ENCODE measurements around the gene KRTAP10-2.
"Not testable (repeated sequence)": the region's sequence is repeated elsewhere in the genome, so short reads cannot be mapped to it uniquely, and the experiment has no call there.

KRTAP10-2 gene

DNA sequence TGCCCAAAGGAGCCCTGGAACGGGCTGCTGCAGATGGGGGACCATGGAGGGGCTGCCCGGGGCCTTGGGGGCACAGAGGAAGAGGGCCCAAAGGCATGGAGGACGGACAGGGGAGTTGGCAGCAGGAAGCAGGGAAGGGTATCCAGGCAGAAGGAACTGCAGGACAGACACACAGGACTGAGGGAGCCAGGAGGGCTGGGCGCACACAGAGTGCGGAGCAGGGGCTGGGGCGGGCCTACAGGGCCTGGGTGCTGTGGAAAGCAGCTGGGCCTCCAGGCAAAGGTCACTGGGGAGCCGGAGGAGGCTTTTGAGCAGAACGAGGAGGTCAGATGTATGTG is 39.4 kb downstream of the KRTAP10-2 start:
- no peak for DNase-seq

DNA sequence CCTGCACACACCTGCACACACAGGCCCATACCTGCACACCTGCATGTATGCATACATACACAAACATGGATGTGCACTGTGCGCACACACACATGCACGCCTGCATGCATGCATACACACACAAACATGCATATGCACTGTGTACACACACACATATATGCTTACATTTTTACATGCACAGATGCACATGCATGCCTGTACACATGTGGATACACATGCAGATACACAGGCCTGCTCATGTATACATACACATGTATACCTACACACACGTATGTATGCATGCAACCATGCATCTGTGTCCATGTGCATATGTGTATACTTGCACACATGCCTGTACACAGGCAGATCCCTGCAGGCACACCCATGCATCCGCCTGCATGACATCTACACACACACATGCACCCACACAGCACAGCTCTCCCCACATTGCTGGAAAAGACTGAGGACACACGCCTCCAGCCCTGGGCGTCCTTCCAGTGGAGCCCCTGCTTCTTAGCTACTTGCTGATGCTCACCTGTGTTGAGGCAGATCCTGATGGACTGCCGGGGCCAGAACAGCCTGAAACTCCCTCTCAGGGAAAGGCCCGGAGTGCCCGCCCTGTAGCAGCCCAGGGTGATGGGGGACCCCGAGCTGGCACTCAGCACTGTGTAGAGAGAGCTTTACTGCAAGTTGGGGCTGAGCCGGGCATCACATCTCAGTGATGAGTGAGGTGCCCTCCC is 39.9 kb downstream of the KRTAP10-2 start:
- no peak for DNase-seq

DNA sequence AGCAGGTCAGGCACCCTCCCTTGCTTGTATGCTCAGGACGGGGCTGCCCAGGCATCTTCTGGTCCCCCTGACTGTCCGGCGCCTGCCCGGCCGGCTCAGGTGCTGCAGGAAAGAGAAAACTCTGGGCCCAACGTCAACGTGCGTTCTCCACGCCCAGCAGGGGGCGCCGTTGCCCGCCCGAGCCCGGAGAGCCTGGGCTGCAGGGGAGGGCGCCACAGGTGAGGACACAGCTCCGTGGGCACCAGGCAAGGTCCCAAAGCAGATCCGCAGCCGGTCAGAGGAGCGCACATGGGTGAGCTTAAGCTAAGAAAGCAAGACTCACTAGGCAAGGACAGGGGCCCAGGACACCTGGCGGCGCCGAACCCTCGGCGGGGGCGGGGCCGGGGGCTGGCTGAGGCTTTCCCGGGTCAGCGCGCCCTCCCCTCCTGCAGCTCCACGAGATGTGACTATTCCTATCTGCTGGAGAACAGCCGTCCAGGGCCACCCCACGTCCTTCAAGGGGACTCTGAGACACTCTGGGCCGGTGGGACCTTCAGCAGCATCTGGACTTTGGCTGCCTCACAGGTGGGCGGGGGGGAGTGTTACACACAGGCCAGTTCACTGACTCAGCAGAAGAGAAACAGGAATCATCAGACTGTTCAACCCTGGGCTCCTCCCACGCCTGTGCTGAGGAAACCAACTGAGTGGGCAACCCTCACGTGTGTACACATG is 40.6 kb downstream of the KRTAP10-2 start:
- no peak for DNase-seq

- DNase-seq: no peak
Observed at GRCh38 chr21:44510109-44510507, 41.2 kb downstream of the KRTAP10-2 start.

DNA sequence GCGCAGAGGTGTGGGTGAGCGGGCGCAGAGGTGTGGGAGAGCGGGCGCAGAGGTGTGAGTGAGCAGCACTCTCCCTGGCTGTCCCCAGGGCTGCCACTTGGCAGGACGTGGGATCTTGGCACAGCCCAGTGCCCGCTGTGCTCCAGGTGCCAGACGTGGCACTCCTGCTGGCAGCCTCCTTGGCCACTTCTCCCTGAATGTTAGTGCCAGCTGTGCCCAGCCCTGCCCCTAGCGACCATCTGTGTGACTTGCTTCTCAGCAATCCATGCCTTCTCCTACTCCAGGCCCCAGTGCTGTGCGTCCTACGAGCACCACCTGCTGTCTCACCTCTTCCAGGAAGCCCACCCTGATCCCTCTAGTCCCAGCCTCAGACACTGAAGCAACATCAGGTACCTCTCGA is 41.8 kb downstream of the KRTAP10-2 start:
- DNase-seq: peak; percentile 13

DNA sequence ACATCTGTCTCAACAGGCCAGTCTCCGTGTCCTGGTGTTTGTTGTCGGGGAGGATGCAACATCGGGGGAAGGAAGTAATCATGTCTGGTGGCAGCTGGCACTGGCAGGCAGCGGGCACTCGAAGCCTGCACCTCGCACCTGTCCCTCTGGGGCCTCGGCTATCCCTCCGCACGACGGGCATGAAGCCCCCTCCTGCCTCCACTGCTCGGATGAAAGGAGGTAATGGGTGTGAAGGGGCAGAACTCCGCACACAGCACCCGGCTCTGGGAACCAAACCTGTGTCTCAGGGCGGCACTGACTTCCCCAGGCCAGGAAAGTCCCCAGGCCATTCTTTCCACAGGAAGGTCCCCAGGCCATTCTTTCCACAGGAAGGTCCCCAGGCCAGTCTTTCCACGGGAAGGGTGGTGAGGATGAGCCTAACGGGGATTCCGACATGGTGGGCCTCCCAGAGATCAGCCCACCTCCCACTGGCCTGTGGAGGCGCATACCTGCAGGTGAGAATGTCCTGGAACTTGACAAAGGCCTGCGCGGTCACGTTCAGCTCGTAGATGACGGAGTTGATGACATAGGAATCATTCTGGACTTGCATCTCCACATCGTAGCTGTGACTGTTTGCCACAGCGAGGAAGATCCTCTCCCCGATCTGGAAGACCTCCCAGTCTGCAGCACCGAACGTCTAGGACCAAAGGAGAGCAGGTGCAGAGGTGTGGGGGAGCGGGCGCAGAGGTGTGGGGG is 42.4 kb downstream of the KRTAP10-2 start:
- no peak for DNase-seq

DNA sequence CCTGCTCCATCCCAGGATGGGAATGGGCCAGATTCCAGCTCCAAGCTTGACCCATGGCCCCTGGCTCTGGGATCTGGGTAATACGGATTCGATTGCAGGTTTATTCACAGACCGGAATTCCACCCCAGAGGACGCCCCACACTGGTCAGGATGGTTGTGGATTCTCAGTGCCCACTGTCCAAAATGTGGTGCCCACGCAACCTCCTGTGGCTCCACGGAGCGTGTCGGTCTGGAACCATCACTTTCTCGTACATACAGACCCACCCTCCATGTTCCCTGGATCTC is 42.9 kb downstream of the KRTAP10-2 start:
- DNase-seq: no peak

DNA sequence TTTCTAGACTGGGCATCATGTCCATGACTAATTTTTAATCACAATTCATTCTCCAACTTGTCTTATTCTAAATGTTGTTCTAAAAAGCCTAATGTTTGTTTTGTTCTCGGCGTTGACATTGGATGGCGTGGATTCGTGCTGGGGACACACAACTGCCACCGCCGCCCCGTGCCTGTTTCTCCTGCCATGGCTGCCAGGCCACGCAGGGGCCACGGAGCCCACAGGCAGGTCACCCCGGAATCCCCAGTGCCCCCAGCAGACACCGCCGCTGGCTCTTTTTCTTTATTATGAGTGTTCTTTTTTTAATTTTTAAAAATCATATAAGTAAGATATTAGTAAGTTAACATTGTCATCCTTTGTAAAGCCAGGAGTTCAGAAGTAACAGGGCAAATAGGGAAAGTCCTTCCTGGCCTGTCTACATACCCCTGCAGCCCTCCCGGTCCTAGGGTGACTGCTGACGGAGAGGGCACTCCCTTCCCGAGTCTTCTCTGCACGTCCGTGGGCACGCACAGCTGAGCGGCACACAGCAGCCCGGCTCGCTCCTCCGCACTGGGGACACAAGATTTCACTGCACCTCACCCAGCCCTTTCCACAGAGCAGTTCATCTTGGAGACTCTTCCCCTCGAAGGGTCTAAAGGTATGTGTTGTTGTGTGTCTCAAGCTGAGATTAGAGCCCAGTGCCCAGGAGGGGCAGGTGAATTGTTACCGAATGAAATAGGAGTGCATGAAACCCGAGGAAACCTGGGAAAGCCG is 43.5 kb downstream of the KRTAP10-2 start:
- no peak for DNase-seq

DNA sequence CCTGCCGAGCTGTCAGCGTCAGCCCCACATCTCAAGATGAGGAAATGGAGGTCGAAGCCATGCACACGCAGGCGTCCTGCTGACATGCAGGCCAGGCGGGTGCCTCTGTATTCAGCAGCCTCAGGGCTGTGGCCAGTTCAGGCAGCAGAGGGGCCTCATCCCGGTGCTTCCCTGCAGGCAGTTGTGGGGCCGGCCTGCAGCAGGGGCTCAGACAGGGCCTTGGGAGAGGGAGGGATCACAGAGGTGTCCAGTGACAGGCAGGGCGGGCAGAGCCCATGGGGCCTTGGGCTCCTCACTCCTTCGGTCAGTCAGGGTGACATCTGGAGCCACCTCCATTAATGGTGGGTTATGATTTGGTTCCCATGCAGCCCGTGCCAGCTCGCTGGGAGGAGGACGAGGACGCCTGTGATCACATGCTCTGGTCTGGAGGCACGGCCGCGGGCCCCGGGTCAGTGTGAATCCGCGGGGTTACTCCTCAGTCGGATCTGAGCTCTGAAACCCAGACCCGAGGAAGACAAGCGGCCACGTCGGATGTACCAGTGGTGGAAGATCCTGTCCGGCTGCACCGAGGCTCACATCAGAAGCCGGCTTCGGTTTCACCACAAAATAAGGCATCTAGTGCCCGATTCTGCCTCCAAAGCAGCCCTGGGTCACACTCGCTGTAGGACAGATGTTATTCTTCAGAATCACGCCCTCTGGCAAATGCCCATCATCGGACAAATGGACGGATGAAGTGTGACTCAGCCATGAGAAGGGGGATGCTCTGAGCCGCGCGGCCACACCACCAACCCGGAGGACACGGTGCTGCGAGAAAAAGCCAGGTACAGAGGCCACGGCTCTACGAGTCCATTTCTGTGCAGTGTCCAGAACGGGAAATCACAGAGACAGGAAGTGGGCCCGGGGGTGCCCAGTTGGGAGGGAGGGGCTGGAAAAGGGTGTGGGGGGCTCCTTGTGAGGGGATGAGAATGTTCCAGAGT is 44.7 kb downstream of the KRTAP10-2 start:
- DNase-seq: no peak

DNA sequence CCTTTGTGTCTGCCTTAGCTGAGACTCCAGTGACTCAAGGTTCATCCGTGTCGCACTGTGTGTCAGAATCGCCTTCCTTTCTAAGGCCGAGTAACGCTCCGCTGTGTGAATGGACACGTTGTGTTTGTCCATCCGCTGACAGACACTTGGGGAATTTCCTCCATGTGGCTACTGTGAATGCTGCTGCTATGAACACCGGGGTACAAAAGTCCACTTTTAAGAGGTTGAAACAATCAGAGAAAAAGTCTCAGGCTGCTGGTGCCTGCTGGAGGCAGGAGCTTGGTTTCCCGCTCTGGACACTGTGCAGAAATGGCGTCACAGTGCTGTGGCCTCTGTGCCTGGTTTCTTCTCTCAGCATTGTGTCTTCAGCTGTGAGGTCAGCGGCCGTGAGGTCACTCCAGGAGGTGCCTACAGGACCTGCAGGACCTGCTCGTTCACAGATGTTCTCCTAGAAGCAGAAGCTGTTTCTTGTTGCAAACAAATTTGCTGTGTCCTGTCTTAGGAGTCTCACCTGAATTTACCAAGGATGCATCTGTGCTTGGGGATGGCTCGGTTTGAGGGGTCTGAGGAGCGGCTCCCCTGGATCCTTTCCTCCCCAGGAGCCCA is 45.5 kb downstream of the KRTAP10-2 start:
- DNase-seq: no peak

DNA sequence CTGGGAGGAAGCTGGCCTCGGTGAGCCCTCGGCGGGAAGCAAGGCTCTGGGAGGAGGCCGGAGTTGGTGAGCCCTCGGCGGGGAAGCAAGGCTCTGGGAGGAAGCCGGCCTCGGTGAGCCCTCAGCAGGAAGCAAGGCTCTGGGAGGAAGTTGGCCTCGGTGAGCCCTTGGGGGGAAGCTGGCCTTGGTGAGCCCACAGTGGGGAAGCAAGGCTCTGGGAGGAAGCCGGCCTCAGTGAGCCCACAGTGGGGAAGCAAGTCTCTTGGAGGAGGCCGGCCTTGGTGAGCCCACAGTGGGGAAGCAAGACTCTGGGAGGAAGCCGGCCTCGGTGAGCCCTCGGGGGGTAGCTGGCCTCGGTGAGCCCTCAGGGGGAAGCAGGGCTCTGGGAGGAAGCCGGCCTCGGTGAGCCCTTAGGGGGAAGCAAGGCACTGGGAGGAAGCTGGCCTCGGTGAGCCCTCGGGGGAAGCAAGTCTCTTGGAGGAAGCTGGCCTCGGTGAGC is 47.4 kb downstream of the KRTAP10-2 start:
- DNase-seq: no peak

DNA sequence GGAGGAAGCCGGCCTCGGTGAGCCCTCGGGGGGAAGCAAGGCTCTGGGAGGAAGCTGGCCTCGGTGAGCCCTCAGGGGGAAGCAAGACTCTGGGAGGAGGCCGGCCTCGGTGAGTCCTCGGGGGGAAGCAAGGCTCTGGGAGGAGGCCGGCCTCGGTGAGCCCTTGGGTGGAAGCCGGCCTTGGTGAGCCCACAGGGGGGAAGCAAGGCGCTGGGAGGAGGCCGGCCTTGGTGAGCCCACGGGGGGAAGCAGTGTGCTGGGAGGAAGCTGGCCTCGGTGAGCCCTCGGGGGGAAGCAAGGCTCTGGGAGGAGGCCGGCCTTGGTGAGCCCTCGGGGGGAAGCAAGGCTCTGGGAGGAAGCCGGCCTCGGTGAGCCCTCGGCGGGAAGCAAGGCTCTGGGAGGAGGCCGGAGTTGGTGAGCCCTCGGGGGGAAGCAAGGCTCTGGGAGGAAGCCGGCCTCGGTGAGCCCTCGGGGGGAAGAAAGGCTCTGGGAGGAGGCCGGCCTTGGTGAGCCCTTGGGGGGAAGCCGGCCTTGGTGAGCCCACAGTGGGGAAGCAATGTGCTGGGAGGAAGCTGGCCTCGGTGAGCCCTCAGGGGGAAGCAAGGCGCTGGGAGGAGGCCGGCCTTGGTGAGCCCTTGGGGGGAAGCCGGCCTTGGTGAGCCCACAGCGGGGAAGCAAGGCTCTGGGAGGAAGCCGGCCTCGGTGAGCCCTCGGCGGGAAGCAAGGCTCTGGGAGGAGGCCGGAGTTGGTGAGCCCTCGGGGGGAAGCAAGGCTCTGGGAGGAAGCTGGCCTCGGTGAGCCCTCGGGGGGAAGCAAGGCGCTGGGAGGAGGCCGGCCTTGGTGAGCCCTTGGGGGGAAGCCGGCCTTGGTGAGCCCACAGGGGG is 48.1 kb downstream of the KRTAP10-2 start:
- not testable (repeated sequence) for DNase-seq

DNA sequence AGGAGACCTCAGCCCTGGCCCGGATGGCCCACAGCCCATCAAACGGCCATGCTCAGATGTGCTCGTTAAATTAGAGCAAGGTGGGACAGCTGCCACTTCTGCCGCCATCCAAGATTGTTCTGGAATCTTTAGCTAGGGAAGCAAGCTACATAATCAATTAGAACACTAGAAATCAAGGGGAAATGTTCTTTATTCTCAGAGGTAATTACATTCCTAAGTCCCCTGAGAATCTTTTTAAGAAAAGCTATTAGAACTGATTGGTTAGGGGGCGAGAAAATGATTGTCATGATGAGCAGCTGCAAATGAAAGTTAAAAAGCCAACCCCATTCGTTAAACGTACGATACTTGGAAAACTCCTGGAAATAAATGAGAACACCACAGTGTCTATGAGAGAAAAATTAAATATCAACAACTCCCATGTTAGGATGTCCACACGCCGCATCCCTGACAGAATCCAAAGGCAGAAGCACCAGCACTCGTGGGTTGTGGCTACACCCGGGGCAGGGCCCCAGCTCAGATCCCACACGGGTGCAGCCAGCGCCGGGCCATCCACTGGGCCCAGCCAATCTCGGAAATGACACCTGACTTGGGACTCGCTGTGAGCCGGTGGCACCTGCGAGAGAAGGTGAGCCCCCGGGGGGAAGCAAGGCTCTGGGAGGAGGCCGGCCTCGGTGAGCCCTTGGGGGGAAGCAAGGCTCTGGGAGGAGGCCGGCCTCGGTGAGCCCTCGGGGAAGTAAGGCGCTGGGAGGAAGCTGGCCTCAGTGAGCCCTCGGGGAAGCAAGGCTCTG is 48.9 kb downstream of the KRTAP10-2 start:
- no peak for DNase-seq

All from DMS79 (cell line).